G401.6 (cell line): ENCODE results near the gene ICA1.
"Not testable (repeated sequence)": the region's sequence is repeated elsewhere in the genome, so short reads cannot be mapped to it uniquely, and the experiment has no call there.

Source experiments
- FAIRE-seq: peaks from 2 replicates; lab custom pipeline; 2012; peaks lifted over from hg19 to GRCh38; lab: Jason Lieb, UNC

The ICA1 gene

DNA sequence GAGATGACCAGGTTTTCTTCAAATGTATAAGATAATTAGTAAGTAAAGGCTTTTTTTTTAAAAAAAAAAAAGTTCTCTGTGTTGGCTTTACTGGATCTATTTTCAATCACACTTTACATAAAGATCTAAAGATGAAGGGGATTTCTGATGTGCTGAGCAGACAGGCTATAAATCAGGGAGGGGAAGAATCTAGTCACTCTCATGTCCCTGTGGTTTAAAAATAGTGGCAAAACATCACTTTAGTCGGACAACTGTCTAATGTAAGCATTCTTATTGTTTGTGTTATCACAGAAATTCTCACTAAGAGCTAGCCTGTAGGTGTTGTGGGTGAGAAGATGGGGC lies 132.7 kb downstream of the ICA1 start:
- no peak for FAIRE-seq

- FAIRE-seq: no peak
These were observed 133.3 kb downstream of the ICA1 start for GRCh38 chr7:8128449-8129317.

GRCh38 chr7:8126601-8127167 lies 135.3 kb downstream of the ICA1 start:
- FAIRE-seq: no peak

- no peak for FAIRE-seq
These were observed 136.1 kb downstream of the ICA1 start for GRCh38 chr7:8125680-8126444.

GRCh38 chr7:8121243-8121642 lies 140.7 kb downstream of the ICA1 start:
- FAIRE-seq: no peak

DNA sequence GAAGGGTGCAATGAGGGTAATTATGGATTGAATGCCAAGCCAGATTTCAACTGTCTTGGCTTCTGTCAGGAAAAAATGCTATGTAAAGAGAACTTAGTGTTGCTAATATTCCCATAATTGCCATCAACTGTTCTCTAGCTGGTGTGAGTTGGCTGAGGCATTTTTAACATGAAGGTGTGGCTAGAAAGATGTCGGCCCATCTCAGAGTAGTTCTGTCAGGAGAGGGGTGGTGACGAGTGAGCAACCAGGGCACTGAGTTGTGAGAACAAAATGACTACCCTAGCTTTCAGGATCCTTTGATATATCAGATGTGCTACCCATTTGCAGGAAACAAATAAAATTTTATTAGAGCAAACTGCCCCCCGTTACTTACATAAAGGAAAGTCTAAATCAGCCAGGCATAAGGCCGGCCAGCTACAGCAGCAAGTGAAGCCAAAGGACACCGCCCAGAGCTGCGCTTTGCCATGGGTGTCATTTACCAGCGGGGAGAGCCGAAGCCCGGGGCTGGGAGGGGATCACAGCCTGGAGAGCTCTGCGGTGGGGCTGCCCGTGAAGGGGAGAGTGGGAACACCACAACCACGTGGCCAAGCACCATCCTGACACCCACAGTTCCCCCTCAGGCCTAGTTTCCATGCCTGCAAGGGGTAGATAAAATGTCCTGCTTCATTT lies 141.4 kb downstream of the ICA1 start:
- no peak for FAIRE-seq

GRCh38 chr7:8119262-8119661 lies 142.7 kb downstream of the ICA1 start:
- FAIRE-seq: no peak

DNA sequence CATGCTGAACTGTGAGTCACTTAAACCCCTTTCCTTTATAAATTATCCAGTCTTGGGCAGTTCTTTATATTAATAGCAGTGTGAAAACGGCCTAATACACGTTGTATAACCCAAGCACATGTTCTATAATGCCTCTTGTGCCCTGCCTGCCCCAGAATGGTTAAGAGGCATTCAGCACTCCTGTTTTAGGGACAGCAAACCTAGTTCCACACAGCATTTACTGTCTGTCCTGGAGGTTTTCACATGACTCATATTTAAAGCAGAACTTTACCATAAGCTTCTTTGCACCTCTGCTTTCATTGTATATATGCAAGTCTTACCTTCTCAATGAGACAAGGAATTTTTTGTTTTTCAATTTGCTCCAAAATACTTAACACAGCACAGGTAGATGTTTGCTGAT lies 144.8 kb downstream of the ICA1 start:
- no peak for FAIRE-seq

DNA sequence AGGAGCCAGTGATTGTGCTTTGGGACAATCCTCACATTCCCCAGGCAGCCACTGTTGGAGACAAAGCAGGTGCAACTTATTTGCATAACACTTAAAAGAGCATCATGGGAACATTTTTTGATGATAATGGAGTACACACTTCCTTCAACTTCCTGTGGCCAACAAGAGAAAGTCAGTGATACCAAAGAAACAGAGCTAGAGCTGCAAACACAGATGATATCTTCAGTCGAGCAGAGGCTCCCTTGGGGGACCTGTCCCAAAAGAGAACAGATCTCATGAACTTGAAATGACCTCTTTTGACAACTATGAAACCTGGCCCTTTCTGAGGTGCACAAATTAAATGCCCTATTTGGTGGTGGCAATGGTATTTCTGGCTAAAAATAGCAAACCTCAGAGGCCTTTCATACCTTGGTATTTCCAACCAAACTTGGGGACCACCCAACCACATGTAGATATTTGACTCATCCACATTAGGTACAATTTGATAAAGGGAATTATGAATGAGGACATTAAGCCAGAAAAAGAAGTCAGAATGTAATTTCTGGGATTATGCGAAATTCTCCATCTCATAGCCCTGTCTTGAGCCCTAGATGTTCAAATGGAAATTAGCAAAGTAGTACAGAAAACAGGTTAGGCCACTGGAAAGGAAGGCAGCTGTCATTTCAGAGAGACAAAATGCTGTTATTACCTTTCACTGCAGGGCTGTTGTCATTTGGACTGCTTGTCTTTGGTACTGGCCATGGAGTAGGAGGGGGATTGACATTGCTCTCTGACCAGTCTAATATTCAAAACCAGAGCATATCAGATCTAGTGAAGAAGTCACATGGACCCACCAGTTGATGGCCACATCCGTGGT lies 146.2 kb downstream of the ICA1 start:
- no peak for FAIRE-seq

GRCh38 chr7:8114175-8114574 lies 147.8 kb downstream of the ICA1 start:
- no peak for FAIRE-seq

- FAIRE-seq: no peak
These were observed 148.8 kb downstream of the ICA1 start for GRCh38 chr7:8113184-8113583.

- no peak for FAIRE-seq
These were observed 149.3 kb downstream of the ICA1 start for GRCh38 chr7:8112685-8113084.

- FAIRE-seq: no peak
These were observed 150.5 kb downstream of the ICA1 start for GRCh38 chr7:8111282-8111960.

- no peak for FAIRE-seq
These were observed 152.6 kb downstream of the ICA1 start for GRCh38 chr7:8109196-8110022.

GRCh38 chr7:8105449-8106095 lies 156.4 kb downstream of the ICA1 start:
- FAIRE-seq: no peak

GRCh38 chr7:8103282-8103681 lies 158.7 kb downstream of the ICA1 start:
- no peak for FAIRE-seq

- FAIRE-seq: not testable (repeated sequence)
These were observed 160.7 kb downstream of the ICA1 start for GRCh38 chr7:8101292-8101691.

- FAIRE-seq: no peak
These were observed 167.5 kb downstream of the ICA1 start for GRCh38 chr7:8094164-8095140.

- peak; percentile 76 for FAIRE-seq
These were observed 169.8 kb downstream of the ICA1 start for GRCh38 chr7:8092140-8092539.
